ENCODE data around the gene CENPU. TPM values are rescaled to one million over a fixed set of nuclear protein-coding genes. Genes with fewer than 3 reads are reported as not detected.

CENPU gene
- total and polyA plus RNA-seq, 7 experiments from 2014 or later = 1.1 to 43.8 (median 2.8) TPM

DNA sequence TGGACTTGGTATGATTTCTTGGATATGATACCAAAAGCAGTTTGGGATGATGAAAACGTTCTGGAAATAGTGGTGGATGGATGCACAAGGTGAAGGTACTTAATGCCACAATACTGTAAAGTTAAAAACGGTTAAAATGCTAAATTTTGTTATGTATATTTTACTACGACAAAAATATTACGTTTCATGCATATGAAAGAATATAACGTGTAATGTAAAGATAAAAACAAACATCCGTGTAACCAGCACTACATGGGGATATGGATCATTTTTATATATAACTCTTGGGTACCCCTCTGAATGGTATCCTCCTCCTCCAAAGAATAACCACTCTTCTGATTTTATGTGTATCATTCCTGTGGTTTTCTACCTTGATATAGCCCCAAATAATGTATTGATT is 862 bp upstream of the CENPU start:
- H3K4me3 Mint-ChIP-seq = peak overlapping the region; percentile 84 to 98 (median 89)

DNA sequence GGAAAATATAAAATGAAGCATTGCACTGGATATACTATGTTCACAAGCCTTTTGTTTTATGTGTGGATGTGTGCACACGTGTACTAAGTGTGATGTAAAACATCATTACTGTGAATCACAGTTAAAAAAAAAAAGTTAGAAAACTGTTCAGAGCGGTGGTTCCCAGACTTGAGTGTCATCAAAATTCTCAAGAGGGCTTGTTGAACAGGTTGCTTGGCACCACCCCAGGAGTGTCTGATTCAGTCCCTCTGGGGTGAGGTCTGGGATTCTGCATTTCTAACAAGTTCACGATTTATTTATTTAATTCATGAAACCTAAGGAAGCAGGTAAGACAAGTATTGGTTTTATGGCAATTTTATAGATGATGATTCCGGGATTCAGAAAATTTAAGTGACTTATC is 1.8 kb downstream of the CENPU start:
- POLR2A ChIA-PET = interaction anchor here (0.6 kb wide), 1 partner anchor 364 kb away, joined by 3 read pairs; no protein-coding TSS in a partner anchor
- Mint-ChIP-seq H3K9me3 (no peaks in the 10 kb centered on the region), H3K27ac (peak overlapping the region in 2 of 9 donors; percentile 18 to 40), H3K4me1 (peaks cover 6 to 61% (median 19%) of the 10 kb centered on the region in 7 donors), H3K4me3 (peak overlapping the region; percentile 24 to 97 (median 79)), H3K27me3 (no peaks in the 10 kb centered on the region), H3K36me3 (peaks cover 0 to 16% (median 5%) of the 10 kb centered on the region in 5 donors)
- no peak overlapping the region for H3K4me3 ChIP-seq (ENCODE audit: low read length)
- no peaks in the 10 kb centered on the region for H3K36me3 ChIP-seq (ENCODE audit: control insufficient read depth in 2 of 3, insufficient read depth in 3 of 3, low read length in 3 of 3)
- intact Hi-C loops (cut with micrococcal nuclease) = loop anchor here (2.0 to 10.0 kb wide), 7 partner anchors 13 to 1637 kb away; partner anchors contain the start of genes ANKRD37 (in 1 of the 2), CDKN2AIP (in 1 of the 2), CFAP97 (in 1 of the 2) and CYP4V2 (in 1 of the 2)
- no peaks in the 10 kb centered on the region for H3K9me3 ChIP-seq (ENCODE audit: control insufficient read depth in 2 of 3, low read length in 3 of 3)
- CTCF ChIA-PET = interaction anchor here (0.6 to 1.3 kb wide), 2 partner anchors 11 to 35 kb away, joined by 3 to 4 read pairs; no protein-coding TSS in a partner anchor
- DNase-seq (no peak), ATAC-seq (no peak)
- H3K27me3 ChIP-seq (ENCODE audit: control insufficient read depth in 2 of 2, insufficient read depth in 2 of 2, low read length in 2 of 2) = no peaks in the 10 kb centered on the region
- peaks cover 7 to 11% of the 10 kb centered on the region in 2 donors for H3K4me1 ChIP-seq (ENCODE audit: control insufficient read depth in 2 of 2, insufficient read depth in 2 of 2, low read length in 2 of 2)
- H3K27ac ChIP-seq (ENCODE audit: low read depth, low read length) = no peak overlapping the region

More for the DNA sequence above, 862 bp upstream of the CENPU start:
- ChIA-PET CTCF (interaction anchor here (1.9 to 2.5 kb wide), 3 partner anchors 9 to 470 kb away, joined by 6 to 8 read pairs (median 7); no protein-coding TSS in a partner anchor), POLR2A (interaction anchor here (1.2 to 1.3 kb wide), 5 partner anchors 11 to 691 kb away, joined by 3 to 7 read pairs (median 5); partner anchors contain the start of genes CASP3 and PRIMPOL)
- no peaks in the 10 kb centered on the region for H3K27me3 Mint-ChIP-seq
- H3K4me1 ChIP-seq (ENCODE audit: control insufficient read depth in 2 of 2, insufficient read depth in 2 of 2, low read length in 2 of 2) = peaks cover 7 to 11% of the 10 kb centered on the region in 2 donors
- peak overlapping the region; percentile 66 for H3K27ac ChIP-seq (ENCODE audit: low read depth, low read length)
- no peak for ATAC-seq
- intact Hi-C loops (cut with micrococcal nuclease) = loop anchor here (1.0 to 10.0 kb wide), 23 partner anchors 12 to 1640 kb away; partner anchors contain the start of genes CASP3 (in 2 of the 2), CDKN2AIP (in 2 of the 2), IRF2 (in 2 of the 2) and PRIMPOL (in 2 of the 2)
- H3K4me1 Mint-ChIP-seq = peaks cover 8 to 50% (median 28%) of the 10 kb centered on the region in 7 donors
- H3K4me3 ChIP-seq (ENCODE audit: low read length) = peak overlapping the region; percentile 82
- no peaks in the 10 kb centered on the region for H3K36me3 ChIP-seq (ENCODE audit: control insufficient read depth in 2 of 3, insufficient read depth in 3 of 3, low read length in 3 of 3)
- no peak for DNase-seq
- H3K9me3 Mint-ChIP-seq = no peaks in the 10 kb centered on the region
- peak overlapping the region in 5 of 9 donors; percentile 80 to 96 (median 90) for H3K27ac Mint-ChIP-seq
- H3K9me3 ChIP-seq (ENCODE audit: control insufficient read depth in 2 of 3, low read length in 3 of 3) = no peaks in the 10 kb centered on the region
- H3K27me3 ChIP-seq (ENCODE audit: control insufficient read depth in 2 of 2, insufficient read depth in 2 of 2, low read length in 2 of 2) = no peaks in the 10 kb centered on the region
- peaks cover 0 to 4% (median 0%) of the 10 kb centered on the region in 5 donors for H3K36me3 Mint-ChIP-seq

DNA sequence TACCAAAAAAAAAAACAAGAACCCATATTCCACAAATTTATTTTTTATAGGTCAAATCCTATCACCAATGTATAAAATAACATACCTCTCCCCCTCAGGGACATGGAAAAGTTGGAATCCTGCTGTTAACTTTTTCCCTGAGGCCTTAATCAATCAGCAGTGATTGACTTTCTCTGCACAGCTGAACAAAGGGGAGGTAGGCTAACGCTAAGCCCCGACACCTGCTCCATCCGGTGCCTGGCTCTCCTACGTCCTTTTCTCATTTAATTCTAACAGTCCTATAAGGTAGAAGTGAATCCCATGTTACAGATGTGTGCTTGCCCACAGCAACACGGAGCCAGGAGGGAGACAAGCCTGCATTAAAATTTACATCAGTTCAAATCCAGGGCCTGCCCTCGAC is 2.8 kb downstream of the CENPU start:
- Mint-ChIP-seq H3K9me3 (no peaks in the 10 kb centered on the region), H3K4me1 (peaks cover 6 to 65% (median 19%) of the 10 kb centered on the region in 7 donors), H3K27ac (peak overlapping the region in 2 of 9 donors; percentile 18 to 23), H3K27me3 (no peaks in the 10 kb centered on the region), H3K4me3 (no peak overlapping the region), H3K36me3 (peaks cover 0 to 18% (median 5%) of the 10 kb centered on the region in 5 donors)
- intact Hi-C loops (cut with micrococcal nuclease) = loop anchor here (5.0 to 10.0 kb wide), 6 partner anchors 411 to 1636 kb away; partner anchors contain the start of genes ANKRD37 (in 1 of the 2), CDKN2AIP (in 1 of the 2), CFAP97 (in 1 of the 2) and CYP4V2 (in 1 of the 2)
- Histone ChIP-seq H3K4me3 (ENCODE audit: low read length) (no peak overlapping the region), H3K4me1 (ENCODE audit: control insufficient read depth in 2 of 2, insufficient read depth in 2 of 2, low read length in 2 of 2) (peaks cover 7 to 11% of the 10 kb centered on the region in 2 donors), H3K27me3 (ENCODE audit: control insufficient read depth in 2 of 2, insufficient read depth in 2 of 2, low read length in 2 of 2) (no peaks in the 10 kb centered on the region), H3K36me3 (ENCODE audit: control insufficient read depth in 2 of 3, insufficient read depth in 3 of 3, low read length in 3 of 3) (no peaks in the 10 kb centered on the region), H3K27ac (ENCODE audit: low read depth, low read length) (no peak overlapping the region), H3K9me3 (ENCODE audit: control insufficient read depth in 2 of 3, low read length in 3 of 3) (no peaks in the 10 kb centered on the region)
- DNase-seq (no peak), ATAC-seq (no peak)
- ChIA-PET POLR2A (interaction anchor here (0.6 kb wide), 1 partner anchor 322 kb away, joined by 4 read pairs; no protein-coding TSS in a partner anchor), CTCF (interaction anchor here (1.3 kb wide), 1 partner anchor 12 kb away, joined by 4 read pairs; no protein-coding TSS in a partner anchor)

GRCh38 chr4:184729946-184730345 is 4.0 kb downstream of the CENPU start:
- ATAC-seq (no peak), DNase-seq (no peak)
- Mint-ChIP-seq H3K9me3 (no peaks in the 10 kb centered on the region), H3K4me1 (peaks cover 8 to 69% (median 19%) of the 10 kb centered on the region in 7 donors), H3K27ac (peak overlapping the region in 1 of 9 donors; percentile 54), H3K36me3 (peaks cover 0 to 20% (median 9%) of the 10 kb centered on the region in 5 donors), H3K4me3 (no peak overlapping the region), H3K27me3 (no peaks in the 10 kb centered on the region)
- H3K36me3 ChIP-seq (ENCODE audit: control insufficient read depth in 2 of 3, insufficient read depth in 3 of 3, low read length in 3 of 3) = no peaks in the 10 kb centered on the region
- no peak overlapping the region for H3K27ac ChIP-seq (ENCODE audit: low read depth, low read length)
- intact Hi-C loops (cut with micrococcal nuclease) = loop anchor here (5.0 to 10.0 kb wide), 6 partner anchors 412 to 1635 kb away; partner anchors contain the start of genes ANKRD37 (in 1 of the 2), CDKN2AIP (in 1 of the 2), CFAP97 (in 1 of the 2) and CYP4V2 (in 1 of the 2)
- CTCF ChIA-PET = interaction anchor here (0.9 kb wide), 1 partner anchor 16 kb away, joined by 3 read pairs; no protein-coding TSS in a partner anchor
- peaks cover 7 to 11% of the 10 kb centered on the region in 2 donors for H3K4me1 ChIP-seq (ENCODE audit: control insufficient read depth in 2 of 2, insufficient read depth in 2 of 2, low read length in 2 of 2)
- H3K9me3 ChIP-seq (ENCODE audit: control insufficient read depth in 2 of 3, low read length in 3 of 3) = no peaks in the 10 kb centered on the region
- POLR2A ChIA-PET = no interaction called here
- H3K27me3 ChIP-seq (ENCODE audit: control insufficient read depth in 2 of 2, insufficient read depth in 2 of 2, low read length in 2 of 2) = no peaks in the 10 kb centered on the region
- no peak overlapping the region for H3K4me3 ChIP-seq (ENCODE audit: low read length)

DNA sequence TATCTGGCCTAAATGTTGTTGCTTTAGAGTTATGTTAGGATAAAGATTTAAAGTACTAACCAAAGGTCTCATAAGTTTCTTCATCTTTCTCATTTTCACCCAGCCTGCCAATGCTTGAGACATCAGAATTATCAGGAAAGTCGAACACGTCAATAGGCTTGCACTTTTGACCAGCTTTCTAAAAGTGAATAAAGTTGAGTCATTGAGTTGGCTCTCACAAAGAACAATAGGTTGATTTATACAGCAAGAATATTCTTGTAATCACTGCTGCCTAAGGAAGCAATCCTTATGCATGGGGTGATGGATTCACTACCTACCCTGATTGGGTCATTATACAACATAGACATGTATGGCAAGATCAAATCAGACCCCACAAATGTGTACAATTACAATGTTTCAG is 5.0 kb downstream of the CENPU start:
- peaks cover 5 to 7% of the 10 kb centered on the region in 2 donors for H3K4me1 ChIP-seq (ENCODE audit: control insufficient read depth in 2 of 2, insufficient read depth in 2 of 2, low read length in 2 of 2)
- H3K27me3 ChIP-seq (ENCODE audit: control insufficient read depth in 2 of 2, insufficient read depth in 2 of 2, low read length in 2 of 2) = no peaks in the 10 kb centered on the region
- ChIA-PET CTCF (no interaction called here), POLR2A (no interaction called here)
- no peaks in the 10 kb centered on the region for H3K9me3 ChIP-seq (ENCODE audit: control insufficient read depth in 2 of 3, low read length in 3 of 3)
- H3K4me1 Mint-ChIP-seq = peaks cover 8 to 68% (median 10%) of the 10 kb centered on the region in 7 donors
- H3K36me3 ChIP-seq (ENCODE audit: control insufficient read depth in 2 of 3, insufficient read depth in 3 of 3, low read length in 3 of 3) = no peaks in the 10 kb centered on the region
- H3K27ac Mint-ChIP-seq = peak overlapping the region in 1 of 9 donors; percentile 34
- H3K27me3 Mint-ChIP-seq = no peaks in the 10 kb centered on the region
- no peaks in the 10 kb centered on the region for H3K9me3 Mint-ChIP-seq
- no peak overlapping the region for H3K4me3 Mint-ChIP-seq
- DNase-seq (no peak), ATAC-seq (no peak)
- no peak overlapping the region for H3K27ac ChIP-seq (ENCODE audit: low read depth, low read length)
- intact Hi-C loops (cut with micrococcal nuclease) = no loop called here
- no peak overlapping the region for H3K4me3 ChIP-seq (ENCODE audit: low read length)
- H3K36me3 Mint-ChIP-seq = peaks cover 0 to 24% (median 9%) of the 10 kb centered on the region in 5 donors

DNA sequence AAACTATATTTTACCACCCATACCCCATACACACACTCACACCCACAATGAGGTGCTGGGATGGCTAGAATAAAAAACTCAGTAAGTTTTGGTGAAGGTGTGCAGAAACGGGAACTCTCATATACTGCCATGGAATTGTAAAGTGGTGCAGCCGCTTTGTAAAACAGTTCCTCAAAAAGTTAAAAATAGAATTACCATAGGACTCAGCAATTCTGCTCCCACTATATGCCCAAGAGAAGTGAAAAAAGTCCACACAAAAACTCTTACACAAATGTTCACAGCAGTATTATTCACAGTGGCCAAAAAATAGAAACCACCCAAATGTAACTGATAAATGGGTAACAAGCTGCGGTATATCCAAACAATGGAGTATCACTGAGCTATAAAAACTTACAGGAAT is 6.5 kb downstream of the CENPU start:
- Histone ChIP-seq H3K27me3 (ENCODE audit: control insufficient read depth in 2 of 2, insufficient read depth in 2 of 2, low read length in 2 of 2) (no peaks in the 10 kb centered on the region), H3K36me3 (ENCODE audit: control insufficient read depth in 2 of 3, insufficient read depth in 3 of 3, low read length in 3 of 3) (no peaks in the 10 kb centered on the region), H3K9me3 (ENCODE audit: control insufficient read depth in 2 of 3, low read length in 3 of 3) (no peaks in the 10 kb centered on the region), H3K4me3 (ENCODE audit: low read length) (no peak overlapping the region), H3K27ac (ENCODE audit: low read depth, low read length) (no peak overlapping the region), H3K4me1 (ENCODE audit: control insufficient read depth in 2 of 2, insufficient read depth in 2 of 2, low read length in 2 of 2) (no peaks in the 10 kb centered on the region)
- ATAC-seq = no peak
- intact Hi-C loops (cut with micrococcal nuclease) = no loop called here
- H3K36me3 Mint-ChIP-seq = peaks cover 0 to 31% (median 9%) of the 10 kb centered on the region in 5 donors
- DNase-seq = no peak
- H3K27ac Mint-ChIP-seq = peak overlapping the region in 1 of 9 donors; percentile 7
- ChIA-PET CTCF (no interaction called here), POLR2A (no interaction called here)
- H3K27me3 Mint-ChIP-seq = no peaks in the 10 kb centered on the region
- H3K4me3 Mint-ChIP-seq = no peak overlapping the region
- H3K9me3 Mint-ChIP-seq = no peaks in the 10 kb centered on the region
- H3K4me1 Mint-ChIP-seq = peaks cover 0 to 67% (median 4%) of the 10 kb centered on the region in 7 donors

Measured in naive thymus-derived CD4-positive, alpha-beta T cell (primary cell).